Upper lobe of left lung (tissue), 6 donors: Measurements from ENCODE around the gene COL2A1. TPM values are rescaled to one million over a fixed set of nuclear protein-coding genes. Genes with fewer than 3 reads are reported as not detected.

ENCODE experiments used
- ATAC-seq, 2 donors: fragments of 200-7000 bp; cut with Tn5 transposase; one replicate each; pipeline ENCODE4 v1.9.1; 2022; ENCODE audit warnings: mild to moderate bottlenecking in 2 of 2, moderate library complexity in 2 of 2; ENCODE audit not compliant: low FRiP score in 2 of 2
- DNase-seq, 2 donors: peaks; one replicate each; pipeline ENCODE4 v3.0.0-alpha.2; 2019 to 2020
- H3K27ac ChIP-seq, 4 donors: fragments of 200-600 bp; sonication (generic); one replicate each; pipeline ENCODE4 v1.5.1; 2016 to 2019
- H3K27me3 ChIP-seq, 4 donors: fragments of 200-600 bp; sonication (generic); one replicate each; pipeline ENCODE4 v1.5.1; 2017 to 2019
- H3K36me3 ChIP-seq, 4 donors: fragments of 200-600 bp; sonication (generic); one replicate each; pipeline ENCODE4 v1.5.1; 2016 to 2019
- H3K4me1 ChIP-seq, 4 donors: fragments of 200-600 bp; sonication (generic); one replicate each; pipeline ENCODE4 v1.5.1; 2018 to 2019
- H3K4me3 ChIP-seq, 4 donors: fragments of 200-600 bp; sonication (generic); one replicate each; pipeline ENCODE4 v1.5.1; 2017 to 2019; ENCODE audit warnings: mild to moderate bottlenecking in 2 of 4, moderate library complexity in 1 of 4
- H3K9me3 ChIP-seq, 4 donors: fragments of 200-600 bp; sonication (generic); one replicate each; pipeline ENCODE4 v1.5.1; 2018 to 2019
- CTCF ChIP-seq, 6 experiments: fragments of 450-650 bp in 4 of 6; fragments of 200-600 bp in 2 of 6; sonication (generic) in 2 of 6; IDR thresholded peaks; one replicate each; pipeline ENCODE4 v1.5.1; 2016 to 2019; ENCODE audit warnings: antibody characterized with exemption in 6 of 6
- EP300 ChIP-seq, 4 donors: sonication (generic); formaldehyde crosslinking; IDR thresholded peaks; one replicate each; pipeline ENCODE4 v1.5.1; 2017; ENCODE audit warnings: antibody characterized with exemption in 4 of 4, control low read depth in 2 of 4
- POLR2A ChIP-seq, 4 donors: fragments of 450-650 bp; IDR thresholded peaks; one replicate each; pipeline ENCODE4 v1.5.1; 2016 to 2017; ENCODE audit warnings: antibody characterized with exemption in 4 of 4, mild to moderate bottlenecking in 2 of 4
- POLR2AphosphoS5 ChIP-seq, 2 donors: sonication (generic); formaldehyde crosslinking; IDR thresholded peaks; one replicate each; pipeline ENCODE4 v1.5.1; 2017; ENCODE audit warnings: antibody characterized with exemption in 2 of 2
- WGBS, 2 donors: methylation state at CpG; one replicate each; pipeline ENCODE4 v1.1.5; 2017 to 2018; 5-methylcytosine and 5-hydroxymethylcytosine counted together
- total RNA-seq, 6 donors: library from RNA; depleted of rRNA in 4 of 6; stranded (reverse); fragments of >200 nt in 4 of 6; gene quantifications; one replicate each; pipeline versions ENCODE4 v1.1.0 to v1.2.1, GENCODE V29; 2016 to 2021
- donor health status: DM: no; HTN: no; CAD: no; lungs with moderate emphysema.
- donor health status: DM: no; HTN: yes; CAD: no; lungs with severe emphysema.

The COL2A1 gene
- total RNA-seq, 6 donors from 2014 or later = 0.34 TPM; not detected in 5

DNA sequence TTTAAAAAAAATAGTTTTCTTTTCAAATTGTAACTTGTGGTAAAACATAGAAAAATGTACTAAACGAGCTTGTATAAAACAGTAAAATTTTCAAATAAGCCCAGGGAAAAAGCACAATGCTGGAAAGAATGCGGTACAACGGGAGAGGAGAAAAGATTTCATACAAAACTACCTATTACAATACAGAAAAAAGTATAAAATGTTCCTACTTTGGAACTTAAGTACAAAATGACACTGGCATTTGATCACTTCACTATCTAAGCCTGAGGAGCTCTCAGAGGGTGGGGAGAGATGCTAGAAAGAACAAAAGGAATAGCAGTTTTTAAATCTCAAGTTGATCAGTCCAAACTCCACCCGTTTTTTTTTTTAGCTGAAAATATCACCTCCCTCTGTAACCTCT lies 39.5 kb upstream of the COL2A1 start:
- no peaks in the 10 kb centered on the region for H3K4me1 ChIP-seq
- 82 to 87% methylated on average over 4 of the region's 4 CpGs for WGBS, 2 donors
- no peak overlapping the region for H3K4me3 ChIP-seq
- H3K27me3 ChIP-seq = no peaks in the 10 kb centered on the region
- no peak for ATAC-seq
- DNase-seq = no peak
- TF ChIP-seq CTCF (IDR thresholded peaks at IDR 0.05) = no peak
- no peak for TF ChIP-seq POLR2AphosphoS5 (IDR thresholded peaks at IDR 0.05)
- TF ChIP-seq EP300 (IDR thresholded peaks at IDR 0.05) = no peak
- TF ChIP-seq POLR2A (IDR thresholded peaks at IDR 0.05) = no peak
- no peaks in the 10 kb centered on the region for H3K9me3 ChIP-seq
- peaks cover 7 to 59% (median 41%) of the 10 kb centered on the region in 4 donors for H3K36me3 ChIP-seq
- no peak overlapping the region for H3K27ac ChIP-seq

DNA sequence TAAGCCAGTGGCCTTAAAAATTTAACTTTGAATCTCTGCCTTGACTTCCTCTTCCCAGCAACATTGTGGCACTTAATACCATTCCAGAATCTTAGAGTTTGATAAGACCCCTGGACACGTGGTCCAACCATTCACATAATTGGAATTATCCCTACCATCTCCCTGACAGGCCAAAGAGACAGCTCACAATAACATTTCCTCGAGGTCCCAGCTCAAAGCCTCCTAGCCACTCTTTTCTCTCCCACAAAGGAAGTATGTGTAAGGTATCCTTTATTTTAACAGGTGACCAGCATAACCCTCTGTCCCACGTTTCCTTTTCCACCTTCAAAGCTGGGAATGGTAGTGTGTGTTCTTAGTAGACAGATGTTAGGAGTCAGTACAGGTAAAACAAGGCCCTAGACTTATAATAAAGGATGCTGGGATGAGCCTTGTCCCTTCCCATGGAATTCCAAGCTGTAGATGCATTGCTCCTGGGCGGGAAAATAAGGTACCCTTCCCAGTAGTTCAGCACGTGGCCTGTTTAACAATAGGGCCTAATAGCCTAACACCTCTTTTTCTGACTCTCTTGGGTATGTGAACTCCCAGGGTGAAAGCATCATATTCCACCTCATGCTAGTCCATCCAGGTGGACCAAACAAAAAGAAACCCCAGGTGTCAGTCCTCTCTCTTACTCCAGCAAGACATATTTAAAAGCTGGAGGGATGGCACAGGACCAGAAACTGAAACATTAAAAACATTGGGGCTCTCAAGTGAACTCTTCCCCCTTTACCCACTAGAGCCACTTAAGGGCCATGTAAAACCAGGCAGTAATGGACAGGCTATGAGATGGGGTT lies 37.5 kb upstream of the COL2A1 start:
- ATAC-seq = no peak
- peaks cover 0 to 9% (median 0%) of the 10 kb centered on the region in 4 donors for H3K4me1 ChIP-seq
- no peak overlapping the region for H3K27ac ChIP-seq
- TF ChIP-seq CTCF (IDR thresholded peaks at IDR 0.05) = no peak
- TF ChIP-seq POLR2AphosphoS5 (IDR thresholded peaks at IDR 0.05) = no peak
- no peak for TF ChIP-seq EP300 (IDR thresholded peaks at IDR 0.05)
- TF ChIP-seq POLR2A (IDR thresholded peaks at IDR 0.05) = no peak
- H3K27me3 ChIP-seq = no peaks in the 10 kb centered on the region
- WGBS, 2 donors = 82 to 84% methylated on average over 5 of the region's 5 CpGs
- peaks cover 7 to 39% (median 28%) of the 10 kb centered on the region in 4 donors for H3K36me3 ChIP-seq
- no peaks in the 10 kb centered on the region for H3K9me3 ChIP-seq
- H3K4me3 ChIP-seq = no peak overlapping the region
- DNase-seq = no peak

DNA sequence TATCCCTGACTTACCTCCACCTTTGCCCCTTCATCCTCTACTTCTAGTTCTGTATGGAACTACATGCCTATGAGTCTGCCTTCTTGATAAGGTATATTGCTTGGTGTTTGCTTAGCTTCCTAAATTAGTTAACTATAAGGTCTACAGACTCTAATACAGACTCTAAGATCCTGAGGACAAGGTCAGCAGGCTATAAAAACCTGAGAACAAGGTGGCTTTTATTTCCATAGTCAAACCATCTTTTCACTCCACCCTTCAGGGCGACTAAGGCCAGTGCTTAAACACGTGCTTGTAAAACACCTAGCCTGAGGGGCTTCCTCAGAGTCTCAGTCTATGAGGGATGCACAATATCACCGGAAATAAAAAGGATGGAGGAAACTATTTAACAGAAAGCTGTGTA lies 36.1 kb upstream of the COL2A1 start:
- no peaks in the 10 kb centered on the region for H3K9me3 ChIP-seq
- WGBS, 2 donors = 72 to 86% methylated on average over 3 of the region's 3 CpGs
- TF ChIP-seq EP300 (IDR thresholded peaks at IDR 0.05) (no peak), POLR2A (IDR thresholded peaks at IDR 0.05) (no peak), POLR2AphosphoS5 (IDR thresholded peaks at IDR 0.05) (no peak), CTCF (IDR thresholded peaks at IDR 0.05) (no peak)
- no peaks in the 10 kb centered on the region for H3K27me3 ChIP-seq
- ATAC-seq (no peak), DNase-seq (no peak)
- H3K4me3 ChIP-seq = no peak overlapping the region
- H3K36me3 ChIP-seq = peaks cover 0 to 24% (median 14%) of the 10 kb centered on the region in 4 donors
- no peak overlapping the region for H3K27ac ChIP-seq
- peaks cover 0 to 9% (median 0%) of the 10 kb centered on the region in 4 donors for H3K4me1 ChIP-seq

DNA sequence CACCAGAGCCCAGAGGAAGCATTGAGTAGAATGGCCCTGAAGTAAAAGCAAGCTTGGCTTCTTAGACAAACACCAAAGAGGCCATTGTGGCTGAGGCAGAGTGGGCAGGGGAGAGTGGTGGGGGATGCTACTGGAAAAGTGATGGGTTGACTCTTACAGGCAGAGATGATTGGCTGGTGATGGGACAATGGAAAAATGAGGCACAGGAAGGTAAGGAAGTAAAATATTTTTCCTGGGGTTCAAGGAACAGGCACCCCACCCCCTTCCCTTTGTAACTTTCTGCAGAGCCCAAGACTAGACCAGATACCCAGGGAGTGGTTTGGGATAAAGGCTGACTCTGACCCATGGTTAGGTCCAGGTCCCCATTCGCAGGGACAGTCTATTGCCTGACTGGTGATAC lies 34.9 kb upstream of the COL2A1 start:
- H3K4me3 ChIP-seq = no peak overlapping the region
- 88 to 100% methylated on average over 1 of the region's 1 CpG for WGBS, 2 donors
- no peak for TF ChIP-seq CTCF (IDR thresholded peaks at IDR 0.05)
- no peak for TF ChIP-seq POLR2A (IDR thresholded peaks at IDR 0.05)
- no peak for TF ChIP-seq POLR2AphosphoS5 (IDR thresholded peaks at IDR 0.05)
- no peak for TF ChIP-seq EP300 (IDR thresholded peaks at IDR 0.05)
- H3K27me3 ChIP-seq = no peaks in the 10 kb centered on the region
- no peak for DNase-seq
- no peak for ATAC-seq
- H3K4me1 ChIP-seq = peaks cover 0 to 9% (median 0%) of the 10 kb centered on the region in 4 donors
- no peak overlapping the region for H3K27ac ChIP-seq
- no peaks in the 10 kb centered on the region for H3K9me3 ChIP-seq
- H3K36me3 ChIP-seq = peaks cover 0 to 12% (median 2%) of the 10 kb centered on the region in 4 donors
